ENCODE measurements around the gene PCID2. TPM values are rescaled to one million over a fixed set of nuclear protein-coding genes. Genes with fewer than 3 reads are reported as not detected.

PCID2 gene
- polyA plus RNA-seq, 1 of the 3 experiments (the other 2 are of a cell fraction): 69.8 TPM

DNA sequence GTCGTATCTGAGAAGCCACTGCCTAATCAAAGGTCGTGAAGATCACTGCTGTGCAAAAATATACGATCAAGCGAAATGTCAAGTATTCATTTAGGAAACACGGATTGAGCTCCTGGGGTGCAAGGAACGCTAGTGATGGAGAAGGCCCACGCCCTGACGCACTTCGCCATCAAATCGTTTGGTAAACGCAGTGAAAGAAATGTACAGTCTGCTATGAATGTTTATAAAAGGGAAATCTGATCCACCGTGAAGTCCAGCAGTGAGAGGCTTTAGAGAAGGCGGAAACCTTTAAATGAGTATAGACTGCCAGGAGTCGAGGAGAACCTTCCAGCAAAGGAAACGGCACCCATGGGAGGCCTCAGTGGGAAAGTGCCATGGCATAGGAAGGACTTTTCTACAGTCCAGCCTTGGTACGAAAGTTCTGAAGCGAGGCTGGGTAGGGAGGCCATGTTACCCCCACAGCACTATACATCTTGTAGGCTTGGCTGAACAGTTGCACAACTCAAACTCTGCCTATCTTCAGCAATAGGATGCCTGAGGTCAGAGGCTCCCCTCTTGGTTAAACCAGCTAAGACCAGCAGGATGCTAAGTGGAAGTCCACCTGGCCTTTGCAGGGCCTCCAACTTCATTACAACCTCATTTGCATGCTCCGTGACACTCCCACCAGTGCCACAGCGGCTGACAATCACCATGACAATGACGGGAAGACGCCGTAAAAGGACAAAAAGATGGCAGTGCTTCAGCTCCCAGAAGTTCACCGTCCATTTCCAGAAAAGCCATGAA lies 20.4 kb downstream of the PCID2 start:
- H3K27ac ChIP-seq (ENCODE audit: low read depth in 2 of 2, low read length in 1 of 2): peak overlapping the region; percentile 47 to 97
- H3K4me2 ChIP-seq: peak overlapping the region; percentile 34
- peaks cover 29% of the 10 kb centered on the region for H3K79me2 ChIP-seq (ENCODE audit: insufficient read depth)
- CTCF ChIA-PET: interaction anchor here (0.8 kb wide), 1 partner anchor 206 kb away, joined by 3 read pairs; no protein-coding TSS in a partner anchor
- peaks cover 23% of the 10 kb centered on the region for H3F3A ChIP-seq (replicated peaks; ENCODE audit: insufficient read depth)
- H3K9me3 ChIP-seq: no peaks in the 10 kb centered on the region
- no peak for TF ChIP-seq SMC3 (IDR thresholded peaks at IDR 0.05; ENCODE audit: low read depth, low read length)
- TF ChIP-seq YY1 (IDR thresholded peaks at IDR 0.05; ENCODE audit: low read depth): no peak
- no peak for TF ChIP-seq FOXJ3 (CRISPR knock-in tag; IDR thresholded peaks at IDR 0.05)
- no peak for TF ChIP-seq JUND (IDR thresholded peaks at IDR 0.05)
- TF ChIP-seq FOXM1 (IDR thresholded peaks at IDR 0.05; ENCODE audit: low read depth): no peak
- TF ChIP-seq TEAD4 (IDR thresholded peaks at IDR 0.05; ENCODE audit: borderline replicate concordance, insufficient read depth): no peak
- TF ChIP-seq, protein P1, sequence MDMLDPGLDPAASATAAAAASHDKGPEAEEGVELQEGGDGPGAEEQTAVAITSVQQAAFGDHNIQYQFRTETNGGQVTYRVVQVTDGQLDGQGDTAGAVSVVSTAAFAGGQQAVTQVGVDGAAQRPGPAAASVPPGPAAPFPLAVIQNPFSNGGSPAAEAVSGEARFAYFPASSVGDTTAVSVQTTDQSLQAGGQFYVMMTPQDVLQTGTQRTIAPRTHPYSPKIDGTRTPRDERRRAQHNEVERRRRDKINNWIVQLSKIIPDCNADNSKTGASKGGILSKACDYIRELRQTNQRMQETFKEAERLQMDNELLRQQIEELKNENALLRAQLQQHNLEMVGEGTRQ (IDR thresholded peaks at IDR 0.05; ENCODE audit: borderline replicate concordance, low read depth, low read length): no peak
- TF ChIP-seq CHD2 (IDR thresholded peaks at IDR 0.05; ENCODE audit: low read length, partially characterized antibody): no peak
- TF ChIP-seq NFIC (IDR thresholded peaks at IDR 0.05; ENCODE audit: borderline replicate concordance): no peak
- TF ChIP-seq SIN3A (IDR thresholded peaks at IDR 0.05; ENCODE audit: borderline replicate concordance, low read depth, low read length): no peak
- no peak for TF ChIP-seq TCF12 (IDR thresholded peaks at IDR 0.05)
- H3K36me3 ChIP-seq (replicated peaks in 1 of 2; ENCODE audit: control insufficient read depth in 1 of 2, insufficient read depth in 2 of 2, low read length in 1 of 2): peaks cover 40 to 68% of the 10 kb centered on the region in 2 experiments
- H3K4me1 ChIP-seq (ENCODE audit: control insufficient read depth in 1 of 2, insufficient read depth in 2 of 2, low read depth in 1 of 2, low read length in 1 of 2): peaks cover 0 to 7% of the 10 kb centered on the region in 2 experiments; a peak in 2 of 4 replicates
- H4K20me1 ChIP-seq (ENCODE audit: insufficient read depth): no peaks in the 10 kb centered on the region
- H2AFZ ChIP-seq (ENCODE audit: low read depth): no peak overlapping the region
- H3K4me3 ChIP-seq (ENCODE audit: low read depth in 2 of 2, low read length in 1 of 2): no peak overlapping the region
- H3K9me2 ChIP-seq: no peaks in the 10 kb centered on the region
- H3K9ac ChIP-seq: peak overlapping the region; percentile 27; the same call in 1 of the 2 replicates
- H3K27me3 ChIP-seq (ENCODE audit: insufficient read depth): no peaks in the 10 kb centered on the region
- POLR2A ChIA-PET: no interaction called here
- no peak for DNase-seq
- WGBS (ENCODE audit: low lambda C conversion rate): 91% methylated on average over 23 of the region's 23 CpGs

DNA sequence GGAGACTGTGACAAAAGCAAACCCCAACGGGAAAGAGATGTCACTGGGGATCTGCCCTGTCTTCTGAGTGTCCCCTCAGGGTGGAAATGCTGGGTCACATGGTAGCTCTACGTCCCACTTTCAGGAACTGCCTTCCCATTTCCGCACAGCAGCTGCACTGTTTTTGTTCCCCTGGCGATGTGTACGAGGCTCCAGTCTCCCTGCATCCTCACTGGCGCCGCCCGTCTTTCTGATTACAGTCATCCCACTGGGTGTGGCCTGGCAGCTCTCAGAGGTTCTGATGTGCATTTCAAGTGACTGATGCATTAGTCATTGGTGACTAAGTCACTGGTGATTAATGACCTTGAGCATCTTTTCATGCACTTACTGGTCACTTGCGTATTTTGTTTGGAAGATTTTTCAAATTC lies 21.2 kb downstream of the PCID2 start:
- peaks cover 48 to 66% of the 10 kb centered on the region in 2 experiments for H3K36me3 ChIP-seq (replicated peaks in 1 of 2; ENCODE audit: control insufficient read depth in 1 of 2, insufficient read depth in 2 of 2, low read length in 1 of 2)
- DNase-seq: peak; percentile 45
- CTCF ChIA-PET: interaction anchor here (0.8 kb wide), 1 partner anchor 206 kb away, joined by 3 read pairs; no protein-coding TSS in a partner anchor
- H3K9ac ChIP-seq: peak overlapping the region; percentile 69
- H3K4me2 ChIP-seq: peak overlapping the region; percentile 77
- no peak overlapping the region for H2AFZ ChIP-seq (ENCODE audit: low read depth)
- H3F3A ChIP-seq (replicated peaks; ENCODE audit: insufficient read depth): peaks cover 23% of the 10 kb centered on the region
- no peaks in the 10 kb centered on the region for H3K9me2 ChIP-seq
- no peaks in the 10 kb centered on the region for H3K27me3 ChIP-seq (ENCODE audit: insufficient read depth)
- POLR2A ChIA-PET: interaction anchor here (0.6 kb wide), 1 partner anchor 22 kb away, joined by 3 read pairs; no protein-coding TSS in a partner anchor
- 10% methylated on average over 3 of the region's 9 CpGs for WGBS (ENCODE audit: low lambda C conversion rate)
- no peaks in the 10 kb centered on the region for H4K20me1 ChIP-seq (ENCODE audit: insufficient read depth)
- no peaks in the 10 kb centered on the region for H3K9me3 ChIP-seq
- peak overlapping the region; percentile 58 to 97; a peak in 3 of 4 replicates for H3K27ac ChIP-seq (ENCODE audit: low read depth in 2 of 2, low read length in 1 of 2)
- peaks cover 29% of the 10 kb centered on the region for H3K79me2 ChIP-seq (ENCODE audit: insufficient read depth)
- H3K4me1 ChIP-seq (ENCODE audit: control insufficient read depth in 1 of 2, insufficient read depth in 2 of 2, low read depth in 1 of 2, low read length in 1 of 2): peaks cover 0 to 7% of the 10 kb centered on the region in 2 experiments; a peak in 2 of 4 replicates
- peak overlapping the region in 1 of 2 experiments; percentile 17; a peak in 2 of 4 replicates for H3K4me3 ChIP-seq (ENCODE audit: low read depth in 2 of 2, low read length in 1 of 2)
- TF ChIP-seq MAX (IDR thresholded peaks at IDR 0.05; ENCODE audit: low read depth): peak; percentile 77
- peak; percentile 33; the same call in 1 of the 2 replicates for TF ChIP-seq GABPA (IDR thresholded peaks at IDR 0.05; ENCODE audit: low read depth)
- 0 out of 2 replicates have a peak, but pooled peaks have one; percentile 49 for TF ChIP-seq ELF1 (IDR thresholded peaks at IDR 0.05)
- no peak for TF ChIP-seq MXI1 (IDR thresholded peaks at IDR 0.05; ENCODE audit: low read depth, low read length)
- TF ChIP-seq, protein P2, sequence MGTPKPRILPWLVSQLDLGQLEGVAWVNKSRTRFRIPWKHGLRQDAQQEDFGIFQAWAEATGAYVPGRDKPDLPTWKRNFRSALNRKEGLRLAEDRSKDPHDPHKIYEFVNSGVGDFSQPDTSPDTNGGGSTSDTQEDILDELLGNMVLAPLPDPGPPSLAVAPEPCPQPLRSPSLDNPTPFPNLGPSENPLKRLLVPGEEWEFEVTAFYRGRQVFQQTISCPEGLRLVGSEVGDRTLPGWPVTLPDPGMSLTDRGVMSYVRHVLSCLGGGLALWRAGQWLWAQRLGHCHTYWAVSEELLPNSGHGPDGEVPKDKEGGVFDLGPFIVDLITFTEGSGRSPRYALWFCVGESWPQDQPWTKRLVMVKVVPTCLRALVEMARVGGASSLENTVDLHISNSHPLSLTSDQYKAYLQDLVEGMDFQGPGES (IDR thresholded peaks at IDR 0.05; ENCODE audit: low read depth, low read length): no peak
- no peak for TF ChIP-seq GATA2 (CRISPR knock-in tag; IDR thresholded peaks at IDR 0.05)
- peak; percentile 55; the same call in 1 of the 2 replicates for TF ChIP-seq FOXM1 (IDR thresholded peaks at IDR 0.05; ENCODE audit: low read depth)
- TF ChIP-seq TCF12 (IDR thresholded peaks at IDR 0.05): peak; percentile 91
- TF ChIP-seq NRF1 (IDR thresholded peaks at IDR 0.05; ENCODE audit: low read depth, low read length): no peak
- TF ChIP-seq RXRA (IDR thresholded peaks at IDR 0.05; ENCODE audit: borderline replicate concordance, low read depth): peak; percentile 65; the same call in 1 of the 2 replicates
- peak; percentile 86 for TF ChIP-seq NFIC (IDR thresholded peaks at IDR 0.05; ENCODE audit: borderline replicate concordance)
- no peak for TF ChIP-seq RFX5 (IDR thresholded peaks at IDR 0.05; ENCODE audit: low read length)
- peak; percentile 100 for TF ChIP-seq FOSL2 (IDR thresholded peaks at IDR 0.05; ENCODE audit: borderline replicate concordance, low read depth)
- TF ChIP-seq TEAD4 (IDR thresholded peaks at IDR 0.05; ENCODE audit: borderline replicate concordance, insufficient read depth): peak; percentile 82
- peak; percentile 83 for TF ChIP-seq POLR2AphosphoS5 (IDR thresholded peaks at IDR 0.05; ENCODE audit: low read depth, low read length)
- TF ChIP-seq, protein P3, sequence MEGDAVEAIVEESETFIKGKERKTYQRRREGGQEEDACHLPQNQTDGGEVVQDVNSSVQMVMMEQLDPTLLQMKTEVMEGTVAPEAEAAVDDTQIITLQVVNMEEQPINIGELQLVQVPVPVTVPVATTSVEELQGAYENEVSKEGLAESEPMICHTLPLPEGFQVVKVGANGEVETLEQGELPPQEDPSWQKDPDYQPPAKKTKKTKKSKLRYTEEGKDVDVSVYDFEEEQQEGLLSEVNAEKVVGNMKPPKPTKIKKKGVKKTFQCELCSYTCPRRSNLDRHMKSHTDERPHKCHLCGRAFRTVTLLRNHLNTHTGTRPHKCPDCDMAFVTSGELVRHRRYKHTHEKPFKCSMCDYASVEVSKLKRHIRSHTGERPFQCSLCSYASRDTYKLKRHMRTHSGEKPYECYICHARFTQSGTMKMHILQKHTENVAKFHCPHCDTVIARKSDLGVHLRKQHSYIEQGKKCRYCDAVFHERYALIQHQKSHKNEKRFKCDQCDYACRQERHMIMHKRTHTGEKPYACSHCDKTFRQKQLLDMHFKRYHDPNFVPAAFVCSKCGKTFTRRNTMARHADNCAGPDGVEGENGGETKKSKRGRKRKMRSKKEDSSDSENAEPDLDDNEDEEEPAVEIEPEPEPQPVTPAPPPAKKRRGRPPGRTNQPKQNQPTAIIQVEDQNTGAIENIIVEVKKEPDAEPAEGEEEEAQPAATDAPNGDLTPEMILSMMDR (IDR thresholded peaks at IDR 0.05): no peak; the same call in 1 of the 2 replicates

Measured in SK-N-SH (cell line).